PC-3 (cell line): ENCODE data around the gene MUC20. TPM values are rescaled to one million over a fixed set of nuclear protein-coding genes. Genes with fewer than 3 reads are reported as not detected.

Experiments
- ATAC-seq: fragments of 200-7000 bp; cut with Tn5 transposase; 2 replicates; pipeline ENCODE4 v1.9.1; 2020; ENCODE audit warnings: mild to moderate bottlenecking, moderate library complexity
- BruUV-seq: library from RNA; stranded (reverse); fragments of 400-500 nt; replicated peaks from 2 replicates; lab custom pipeline; 2021; lab: Mats Ljungman, UMichigan
- CTCF ChIA-PET: fragments of 300-600 bp; sonication (Branson Sonifier 250); formaldehyde crosslinking; loops from one replicate; lab custom pipeline; 2022; ENCODE audit warnings: antibody characterized with exemption; lab: Charles Lee
- POLR2A ChIA-PET: fragments of 300-600 bp; sonication (Branson Sonifier 250); formaldehyde crosslinking; loops from one replicate; lab custom pipeline; 2022; ENCODE audit warnings: antibody characterized with exemption; ENCODE audit not compliant: unreplicated experiment; lab: Charles Lee
- DNase-seq: peaks from one replicate; pipeline ENCODE4 v3.0.0-alpha.2; 2015
- H2AFZ ChIP-seq: fragments of 300-600 bp; sonication (generic); 2 replicates; pipeline ENCODE4 v1.6.0; 2016; ENCODE audit warnings: antibody characterized with exemption, low read length
- H3F3A ChIP-seq: fragments of 300-600 bp; sonication (generic); one replicate; pipeline ENCODE4 v1.6.0; 2017; ENCODE audit warnings: antibody characterized with exemption, low read length, control low read depth, mild to moderate bottlenecking; ENCODE audit not compliant: unreplicated experiment
- H3K27ac ChIP-seq: fragments of 300-600 bp; sonication (generic); 2 replicates; pipeline ENCODE4 v1.5.1; 2016; ENCODE audit warnings: mild to moderate bottlenecking, low read length
- H3K27me3 ChIP-seq: fragments of 300-600 bp; sonication (generic); 2 replicates; pipeline ENCODE4 v1.6.1; 2016; ENCODE audit warnings: low read length, mixed read lengths
- H3K36me3 ChIP-seq: fragments of 300-600 bp; sonication (generic); 2 replicates; pipeline ENCODE4 v1.6.1; 2016; ENCODE audit warnings: low read depth, mixed run types, low read length, mixed read lengths
- H3K4me1 ChIP-seq: fragments of 300-600 bp; sonication (generic); 2 replicates; pipeline ENCODE4 v1.5.1; 2016; ENCODE audit warnings: low read length; ENCODE audit not compliant: insufficient read depth
- H3K4me2 ChIP-seq: fragments of 300-600 bp; sonication (generic); 2 replicates; pipeline ENCODE4 v1.6.0; 2016; ENCODE audit warnings: low read length
- H3K4me3 ChIP-seq: fragments of 300-600 bp; sonication (generic); 2 replicates; pipeline ENCODE4 v1.5.1; 2016; ENCODE audit warnings: mild to moderate bottlenecking, low read length, mixed read lengths
- H3K79me2 ChIP-seq: fragments of 300-600 bp; sonication (generic); 2 replicates; pipeline ENCODE4 v1.6.1; 2017; ENCODE audit warnings: low read length, mixed read lengths
- H3K9ac ChIP-seq: fragments of 300-600 bp; sonication (generic); 2 replicates; pipeline ENCODE4 v1.6.0; 2016; ENCODE audit warnings: mild to moderate bottlenecking, low read length
- H3K9me2 ChIP-seq: fragments of 300-600 bp; sonication (generic); replicated peaks from 2 replicates; pipeline ENCODE4 v1.6.1; 2016; ENCODE audit warnings: mixed run types, low read length, mixed read lengths
- H3K9me3 ChIP-seq: fragments of 300-600 bp; sonication (generic); 2 replicates; pipeline ENCODE4 v1.6.1; 2016; ENCODE audit warnings: low read length, mixed read lengths
- H4K20me1 ChIP-seq: fragments of 300-600 bp; sonication (generic); 2 replicates; pipeline ENCODE4 v1.6.1; 2016; ENCODE audit warnings: low read length, mixed read lengths
- CTCF ChIP-seq: fragments of 300-600 bp; sonication (generic); conservative IDR thresholded peaks from 2 replicates; pipeline ENCODE4 v1.5.1; 2017; ENCODE audit warnings: antibody characterized with exemption, low read depth, mild to moderate bottlenecking, low read length
- EZH2 ChIP-seq: fragments of 300-600 bp; sonication (generic); IDR thresholded peaks from one replicate; pipeline ENCODE4 v1.6.1; 2017; ENCODE audit warnings: antibody characterized with exemption, mild to moderate bottlenecking, low read length; ENCODE audit not compliant: unreplicated experiment
- EZH2phosphoT487 ChIP-seq: fragments of 300-600 bp; sonication (generic); IDR thresholded peaks from 2 replicates; pipeline ENCODE4 v1.6.1; 2018; ENCODE audit warnings: mild to moderate bottlenecking, antibody characterized with exemption, low read length, borderline replicate concordance
- intact Hi-C: fragments of 100-400 bp; cut with micrococcal nuclease; formaldehyde crosslinking; loops from 2 replicates; pipeline ENCODE4 v1.9.0; 2023
- total RNA-seq: library from RNA; depleted of rRNA; stranded (reverse); fragments of >200 nt; gene quantifications from 2 replicates; pipeline ENCODE4 v1.2.3, GENCODE V29; 2014

MUC20 gene
- total RNA-seq, 1 experiment from 2014 or later = 0.69 TPM

- H3K36me3 ChIP-seq = no peaks in the 10 kb centered on the region; the same call in 1 of the 2 replicates
- BruUV-seq = no TSS peak
- DNase-seq = no peak
- no peak overlapping the region for H3K9ac ChIP-seq
- H3K27ac ChIP-seq = no peak overlapping the region
- H4K20me1 ChIP-seq = no peaks in the 10 kb centered on the region
- ChIA-PET CTCF (no interaction called here), POLR2A (no interaction called here)
- no peaks in the 10 kb centered on the region for H3K27me3 ChIP-seq
- no peak overlapping the region for H2AFZ ChIP-seq
- peaks cover 11% of the 10 kb centered on the region; the same call in 1 of the 2 replicates for H3K4me1 ChIP-seq
- intact Hi-C loops = no loop called here
- H3K9me2 ChIP-seq = no peaks in the 10 kb centered on the region
- no peaks in the 10 kb centered on the region for H3K79me2 ChIP-seq
- H3F3A ChIP-seq = no peaks in the 10 kb centered on the region
- H3K9me3 ChIP-seq = no peaks in the 10 kb centered on the region
- TF ChIP-seq CTCF = no peak
- no peak for TF ChIP-seq EZH2phosphoT487
- no peak for TF ChIP-seq EZH2
- no peak overlapping the region for H3K4me2 ChIP-seq
- no peak overlapping the region for H3K4me3 ChIP-seq
- ATAC-seq = no peak
Measured at GRCh38 chr3:195700319-195700718, 20.5 kb upstream of the MUC20 start.

DNA sequence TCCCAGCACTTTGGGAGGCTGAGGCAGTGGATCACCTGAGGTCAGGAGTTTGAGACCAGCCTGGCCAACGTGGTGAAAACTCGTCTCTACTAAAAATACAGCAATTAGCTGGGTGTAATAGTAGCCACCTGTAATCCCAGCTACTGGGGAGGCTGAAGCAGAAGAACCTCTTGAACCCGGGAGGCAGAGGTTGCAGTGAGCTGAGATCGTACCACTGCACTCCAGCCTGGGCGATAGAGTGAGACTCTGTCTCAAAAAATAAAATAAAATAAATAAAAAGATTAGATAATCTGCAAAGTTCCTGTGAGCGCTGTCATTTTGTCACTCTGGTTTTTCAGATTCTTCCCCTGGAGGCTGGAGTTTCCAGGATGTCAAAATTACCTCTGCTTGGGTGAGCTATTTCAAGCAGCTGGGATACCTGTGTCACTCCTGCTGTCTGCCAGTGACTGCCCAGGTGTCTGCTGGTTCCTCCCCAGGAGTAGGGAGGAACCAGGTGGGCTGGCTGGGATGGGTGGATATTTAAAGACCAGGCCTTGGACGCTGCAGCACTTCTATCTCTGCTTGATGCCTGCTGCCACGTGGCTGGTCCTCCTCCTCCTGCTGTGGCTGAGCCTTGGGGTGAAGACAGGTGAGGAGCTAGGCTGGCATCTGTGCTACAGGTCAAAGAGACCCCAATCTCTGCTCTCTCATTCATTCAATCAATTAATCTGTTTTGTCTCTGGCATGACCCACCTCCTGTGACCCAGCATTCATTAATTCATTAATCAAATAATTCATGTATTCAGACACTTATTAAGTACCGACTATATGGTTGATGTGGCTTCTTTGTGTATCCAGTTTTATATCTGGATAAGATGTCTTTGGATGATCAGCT is 19.5 kb upstream of the MUC20 start:
- intact Hi-C loops = no loop called here

More for the DNA sequence above, 19.5 kb upstream of the MUC20 start:
- Histone ChIP-seq H3K79me2 (no peaks in the 10 kb centered on the region), H3K27me3 (no peaks in the 10 kb centered on the region), H4K20me1 (no peaks in the 10 kb centered on the region), H2AFZ (no peak overlapping the region), H3K9me3 (no peaks in the 10 kb centered on the region), H3K9ac (no peak overlapping the region), H3F3A (no peaks in the 10 kb centered on the region), H3K36me3 (no peaks in the 10 kb centered on the region; the same call in 1 of the 2 replicates), H3K4me1 (peaks cover 11% of the 10 kb centered on the region; the same call in 1 of the 2 replicates), H3K4me2 (no peak overlapping the region), H3K4me3 (no peak overlapping the region), H3K27ac (no peak overlapping the region), H3K9me2 (no peaks in the 10 kb centered on the region)
- POLR2A ChIA-PET = no interaction called here
- no peak for ATAC-seq
- no TSS peak for BruUV-seq
- CTCF ChIA-PET = no interaction called here
- no peak for TF ChIP-seq CTCF
- no peak for TF ChIP-seq EZH2
- TF ChIP-seq EZH2phosphoT487 = no peak
- no peak for DNase-seq
